Left renal pelvis (tissue), 4 donors: Measurements from ENCODE around the gene PHF21A. TPM values are rescaled to one million over a fixed set of nuclear protein-coding genes. Genes with fewer than 3 reads are reported as not detected.

Source experiments
- DNase-seq, 4 donors: peaks; one replicate each; pipeline ENCODE4 v3.0.0-alpha.2; 2013; ENCODE audit warnings: low read depth in 4 of 4, low spot score in 3 of 4
- polyA plus RNA-seq, 4 donors: library from polyadenylated mRNA; unstranded; fragments of 120-200 nt; gene quantifications; one replicate each; pipeline ENCODE4 v1.2.1, GENCODE V29; 2013; ENCODE audit not compliant: insufficient read length in 4 of 4

PHF21A gene
- 10 to 100 TPM; 44.2 to 57.6 (median 53.2) TPM for polyA plus RNA-seq

GRCh38 chr11:46121301-46121723 lies at the start of gene PHF21A:
TSS of gene PHF21A (minus strand) at chr11:46121454. CDS start at chr11:46084219, 37,235 bp downstream.
- DNase-seq: peak in 3 of 4 donors; percentile 77 to 86 (median 79)

- no peak for DNase-seq
Measured at GRCh38 chr11:46170797-46171196, 49.5 kb upstream of the PHF21A start.

- DNase-seq: no peak
Measured at GRCh38 chr11:46162700-46163099, 41.4 kb upstream of the PHF21A start.

- DNase-seq: no peak
Measured at GRCh38 chr11:46161201-46161600, 39.9 kb upstream of the PHF21A start.

GRCh38 chr11:46160100-46160499 lies 38.8 kb upstream of the PHF21A start:
- DNase-seq: no peak

- DNase-seq: no peak
Measured at GRCh38 chr11:46159680-46160079, 38.4 kb upstream of the PHF21A start.

GRCh38 chr11:46149826-46150225 lies 28.6 kb upstream of the PHF21A start:
- no peak for DNase-seq

GRCh38 chr11:46149342-46149741 lies 28.1 kb upstream of the PHF21A start:
- no peak for DNase-seq

GRCh38 chr11:46144741-46145140 lies 23.5 kb upstream of the PHF21A start:
- DNase-seq: no peak

- no peak for DNase-seq
Measured at GRCh38 chr11:46143049-46143806, 22.0 kb upstream of the PHF21A start.

- no peak for DNase-seq
Measured at GRCh38 chr11:46142561-46142960, 21.3 kb upstream of the PHF21A start.

GRCh38 chr11:46141597-46141996 lies 20.3 kb upstream of the PHF21A start:
- no peak for DNase-seq

- no peak for DNase-seq
Measured at GRCh38 chr11:46134540-46134939, 13.3 kb upstream of the PHF21A start.

- DNase-seq: no peak
Measured at GRCh38 chr11:46134061-46134460, 12.8 kb upstream of the PHF21A start.

- no peak for DNase-seq
Measured at GRCh38 chr11:46133119-46133518, 11.9 kb upstream of the PHF21A start.

GRCh38 chr11:46130286-46130940 lies 9.2 kb upstream of the PHF21A start:
- no peak for DNase-seq

- DNase-seq: no peak
Measured at GRCh38 chr11:46129133-46129532, 7.9 kb upstream of the PHF21A start.

- DNase-seq: no peak
Measured at GRCh38 chr11:46127150-46127638, 5.9 kb upstream of the PHF21A start.

- no peak for DNase-seq
Measured at GRCh38 chr11:46125284-46125683, 4.0 kb upstream of the PHF21A start.

GRCh38 chr11:46122945-46123715 lies 1.9 kb upstream of the PHF21A start:
- no peak for DNase-seq
